Spleen (tissue), 11 donors: ENCODE results near the gene MFSD12. TPM values are rescaled to one million over a fixed set of nuclear protein-coding genes. Genes with fewer than 3 reads are reported as not detected.
A peak's percentile ranks its signal among the peaks of the same experiment; 100 is the strongest.

Experiments
- DNase-seq: peaks from one replicate; pipeline ENCODE4 v3.0.0-alpha.2; 2020
- H3K27ac ChIP-seq, 8 donors: fragments of 200-600 bp; sonication (generic) in 7 of 8; 1 replicate in 4 of 8; 2 replicates in 4 of 8; pipeline versions ENCODE4 v1.5.0 to v1.8.0; 2016 to 2021; ENCODE audit warnings: inconsistent platforms in 4 of 8, mild to moderate bottlenecking in 4 of 8, moderate library complexity in 1 of 8
- H3K27me3 ChIP-seq, 7 donors: fragments of 200-600 bp; sonication (generic) in 6 of 7; replicated peaks in 1 of 7; 1 replicate in 4 of 7; 2 replicates in 3 of 7; pipeline versions ENCODE4 v1.5.0 to v1.8.0; 2016 to 2021; ENCODE audit warnings: inconsistent platforms in 3 of 7, mild to moderate bottlenecking in 1 of 7
- H3K36me3 ChIP-seq, 6 donors: fragments of 200-600 bp; sonication (generic) in 5 of 6; 1 replicate in 4 of 6; 2 replicates in 2 of 6; pipeline versions ENCODE4 v1.5.0 to v1.8.0; 2016 to 2021; ENCODE audit warnings: inconsistent platforms in 2 of 6
- H3K4me1 ChIP-seq, 6 donors: fragments of 200-600 bp; sonication (generic) in 5 of 6; 1 replicate in 3 of 6; 2 replicates in 3 of 6; pipeline versions ENCODE4 v1.5.0 to v1.8.0; 2016 to 2021; ENCODE audit warnings: inconsistent platforms in 3 of 6
- H3K4me3 ChIP-seq, 8 donors: fragments of 200-600 bp; sonication (generic) in 7 of 8; 1 replicate in 4 of 8; 2 replicates in 4 of 8; pipeline versions ENCODE4 v1.5.0 to v1.8.0; 2016 to 2021; ENCODE audit warnings: inconsistent platforms in 4 of 8, mild to moderate bottlenecking in 4 of 8, moderate library complexity in 2 of 8
- H3K9me3 ChIP-seq, 8 donors: fragments of 200-600 bp; sonication (generic) in 7 of 8; 1 replicate in 4 of 8; 2 replicates in 4 of 8; pipeline versions ENCODE4 v1.5.0 to v1.8.0; 2016 to 2021; ENCODE audit warnings: inconsistent platforms in 4 of 8
- POLR2A ChIP-seq, 3 donors: fragments of 450-650 bp; IDR thresholded peaks; one replicate each; pipeline ENCODE4 v1.5.1; 2017; ENCODE audit warnings: antibody characterized with exemption in 3 of 3, mild to moderate bottlenecking in 1 of 3
- POLR2AphosphoS5 ChIP-seq, 3 donors: sonication (generic); formaldehyde crosslinking; IDR thresholded peaks; one replicate each; pipeline ENCODE4 v1.5.1; 2017; ENCODE audit warnings: antibody characterized with exemption in 3 of 3
- WGBS, 5 donors: extraction: QIAGEN DNeasy Blood & Tissue Kit in 3 of 5; methylation state at CpG; one replicate each; pipeline versions ENCODE4 v1.1.5 to v1.1.7; 2013 to 2018; 5-methylcytosine and 5-hydroxymethylcytosine counted together
- intact Hi-C: fragments of 100-400 bp; cut with DNase I; formaldehyde crosslinking; loops from one replicate; pipeline ENCODE4 v1.15.0; 2023; ENCODE audit warnings: low total_unique reads
- polyA plus RNA-seq, 3 donors: library from polyadenylated mRNA; stranded (reverse); fragments of 200-250 nt; gene quantifications; one replicate each; pipeline ENCODE4 v1.2.1, GENCODE V29; 2013
- total RNA-seq, 7 donors: library from RNA; depleted of rRNA in 3 of 7; stranded (reverse); fragments of >200 nt in 3 of 7; fragmentation: NEBNext Ultra II Directional in 4 of 7; extraction: Animal tissue kit (Norgen Biotek cat#: 25700) in 4 of 7; gene quantifications; one replicate each; pipeline versions ENCODE4 v1.1.0 to v1.2.1, GENCODE V29; 2016 to 2021
- TF ChIP-seq, protein P1 (sequence below), 11 experiments: fragments of 200-600 bp in 7 of 11; fragments of 450-650 bp in 4 of 11; sonication (generic) in 4 of 11; IDR thresholded peaks in 8 of 11; conservative IDR thresholded peaks in 3 of 11; 1 replicate in 7 of 11; 2 replicates in 4 of 11; pipeline versions ENCODE4 v1.4.0 to v1.8.0; 2016 to 2021; ENCODE audit warnings: antibody characterized with exemption in 11 of 11, inconsistent platforms in 4 of 11, mild to moderate bottlenecking in 1 of 11
- donor health status: healthy with polysubstance abuse.
- donor health status: DM: no; HTN: no; CAD: no; lungs with moderate emphysema.
- donor health status: DM: no; HTN: no; CAD: no.
- donor health status: Bipolar disorder and iron deficiency.
- donor health status: healthy.
- donor health status: DM: no; HTN: no; CAD: no.
- donor health status: DM: yes; HTN: yes; CAD: no.

The MFSD12 gene
- total and polyA plus RNA-seq, 10 donors: 31.0 to 131 (median 85.1) TPM

DNA sequence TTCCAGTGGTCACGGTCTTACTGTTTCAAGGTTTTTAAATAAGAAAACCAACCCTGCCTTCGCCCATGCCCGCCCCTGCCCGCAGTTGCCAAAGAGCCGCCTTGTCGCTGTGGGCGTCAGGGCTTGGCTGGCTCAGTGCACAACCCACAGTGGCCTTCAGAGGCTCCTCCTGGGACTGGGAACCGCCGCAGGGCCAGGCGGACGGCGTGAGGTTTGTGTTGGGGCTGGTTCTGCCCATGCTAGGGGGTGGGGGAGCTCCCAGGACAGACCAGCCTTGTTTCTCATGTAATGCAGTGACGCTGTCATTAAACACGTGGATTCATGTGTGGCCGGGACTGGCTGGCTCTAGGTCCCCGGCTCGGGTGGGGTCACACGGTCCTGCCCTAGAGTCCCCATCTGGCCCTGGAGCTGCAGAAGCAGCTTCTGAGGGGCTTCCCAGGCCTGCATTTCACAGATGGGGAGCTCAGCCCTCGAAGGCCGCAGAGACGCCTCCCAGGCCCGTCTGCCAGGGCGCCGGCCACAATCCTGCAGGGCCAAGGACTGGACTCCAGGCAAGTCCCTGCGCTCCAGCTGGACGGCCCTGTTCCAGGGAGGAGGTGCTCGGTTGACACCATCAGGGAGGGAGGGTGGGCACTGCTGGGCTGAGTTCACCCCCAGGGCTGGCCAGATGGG, 20.8 kb downstream of the MFSD12 start:
- no peak for DNase-seq
- peaks cover 0 to 85% (median 55%) of the 10 kb centered on the region in 6 donors for H3K36me3 ChIP-seq

DNA sequence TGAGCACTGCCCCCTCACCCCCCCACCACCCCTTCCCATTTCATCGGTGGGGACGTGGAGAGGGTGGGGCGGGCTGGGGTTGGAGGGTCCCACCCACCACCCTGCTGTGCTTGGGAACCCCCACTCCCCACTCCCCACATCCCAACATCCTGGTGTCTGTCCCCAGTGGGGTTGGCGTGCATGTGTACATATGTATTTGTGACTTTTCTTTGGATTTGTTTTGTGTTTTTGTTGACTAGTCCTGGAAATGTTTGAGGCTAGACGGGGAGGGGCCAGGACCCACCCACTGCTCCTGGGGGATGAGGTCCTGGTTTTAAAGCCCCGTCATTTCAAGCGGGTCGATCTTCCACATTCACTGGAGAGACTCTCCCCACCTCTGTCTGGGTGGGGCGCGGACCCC, 21.4 kb downstream of the MFSD12 start:
- DNase-seq: no peak
- intact Hi-C loops: no loop called here
- TF ChIP-seq, protein P1, sequence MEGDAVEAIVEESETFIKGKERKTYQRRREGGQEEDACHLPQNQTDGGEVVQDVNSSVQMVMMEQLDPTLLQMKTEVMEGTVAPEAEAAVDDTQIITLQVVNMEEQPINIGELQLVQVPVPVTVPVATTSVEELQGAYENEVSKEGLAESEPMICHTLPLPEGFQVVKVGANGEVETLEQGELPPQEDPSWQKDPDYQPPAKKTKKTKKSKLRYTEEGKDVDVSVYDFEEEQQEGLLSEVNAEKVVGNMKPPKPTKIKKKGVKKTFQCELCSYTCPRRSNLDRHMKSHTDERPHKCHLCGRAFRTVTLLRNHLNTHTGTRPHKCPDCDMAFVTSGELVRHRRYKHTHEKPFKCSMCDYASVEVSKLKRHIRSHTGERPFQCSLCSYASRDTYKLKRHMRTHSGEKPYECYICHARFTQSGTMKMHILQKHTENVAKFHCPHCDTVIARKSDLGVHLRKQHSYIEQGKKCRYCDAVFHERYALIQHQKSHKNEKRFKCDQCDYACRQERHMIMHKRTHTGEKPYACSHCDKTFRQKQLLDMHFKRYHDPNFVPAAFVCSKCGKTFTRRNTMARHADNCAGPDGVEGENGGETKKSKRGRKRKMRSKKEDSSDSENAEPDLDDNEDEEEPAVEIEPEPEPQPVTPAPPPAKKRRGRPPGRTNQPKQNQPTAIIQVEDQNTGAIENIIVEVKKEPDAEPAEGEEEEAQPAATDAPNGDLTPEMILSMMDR (IDR thresholded peaks at IDR 0.05 in 8 of 11, conservative IDR thresholded peaks at IDR 0.05 in 3 of 11): no peak
- TF ChIP-seq POLR2A (IDR thresholded peaks at IDR 0.05) (no peak), POLR2AphosphoS5 (IDR thresholded peaks at IDR 0.05) (no peak)
- Histone ChIP-seq H3K36me3 (peaks cover 0 to 90% (median 61%) of the 10 kb centered on the region in 6 donors), H3K4me3 (no peak overlapping the region), H3K4me1 (peaks cover 0 to 25% (median 12%) of the 10 kb centered on the region in 6 donors), H3K27ac (peak overlapping the region in 2 of 8 donors; percentile 37 to 54), H3K9me3 (peaks cover 0 to 5% (median 0%) of the 10 kb centered on the region in 8 donors), H3K27me3 (no peaks in the 10 kb centered on the region)
- 83 to 98% (median 91%) methylated on average over 8 to 10 of the region's 10 CpGs for WGBS, 5 donors

More for the DNA sequence above, 20.8 kb downstream of the MFSD12 start:
- TF ChIP-seq POLR2A (IDR thresholded peaks at IDR 0.05) (no peak), POLR2AphosphoS5 (IDR thresholded peaks at IDR 0.05) (peak; percentile 12 to 63 (median 44))
- TF ChIP-seq, protein P1 (IDR thresholded peaks at IDR 0.05 in 8 of 11, conservative IDR thresholded peaks at IDR 0.05 in 3 of 11): no peak
- Histone ChIP-seq H3K9me3 (peaks cover 0 to 5% (median 0%) of the 10 kb centered on the region in 8 donors), H3K4me3 (no peak overlapping the region), H3K27me3 (no peaks in the 10 kb centered on the region), H3K27ac (peak overlapping the region in 6 of 8 donors; percentile 13 to 54 (median 35)), H3K4me1 (peaks cover 0 to 25% (median 12%) of the 10 kb centered on the region in 6 donors)
- intact Hi-C loops: no loop called here
- WGBS, 5 donors: 67 to 81% (median 72%) methylated on average over 9 to 27 of the region's 27 CpGs

DNA sequence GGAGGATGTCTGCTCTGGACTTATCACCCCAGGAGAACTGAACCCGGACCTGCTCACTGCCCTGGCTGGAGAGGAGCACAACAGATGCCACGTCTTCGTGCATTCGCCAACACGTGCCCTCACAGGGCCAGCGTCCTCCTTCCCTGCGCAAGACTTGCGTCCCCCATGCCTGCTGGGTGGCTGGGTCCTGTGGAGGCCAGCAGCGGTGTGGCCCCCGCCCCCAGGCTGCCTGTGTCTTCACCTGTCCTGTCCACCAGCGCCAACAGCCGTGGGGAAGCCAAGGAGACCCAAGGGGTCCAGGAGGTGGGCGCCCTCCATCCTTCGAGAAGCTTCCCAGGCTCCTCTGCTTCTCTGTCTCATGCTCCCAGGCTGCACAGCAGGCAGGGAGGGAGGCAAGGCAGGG, 21.8 kb downstream of the MFSD12 start:
- H3K27ac ChIP-seq: no peak overlapping the region
- intact Hi-C loops: no loop called here
- TF ChIP-seq, protein P1 (IDR thresholded peaks at IDR 0.05 in 8 of 11, conservative IDR thresholded peaks at IDR 0.05 in 3 of 11): no peak
- TF ChIP-seq POLR2A (IDR thresholded peaks at IDR 0.05) (no peak), POLR2AphosphoS5 (IDR thresholded peaks at IDR 0.05) (peak in 2 of 3 donors; percentile 18 to 60)
- peaks cover 0 to 5% (median 0%) of the 10 kb centered on the region in 8 donors for H3K9me3 ChIP-seq
- DNase-seq: no peak
- H3K36me3 ChIP-seq: peaks cover 0 to 94% (median 65%) of the 10 kb centered on the region in 6 donors
- 95 to 100% (median 98%) methylated on average over 6 to 14 of the region's 14 CpGs for WGBS, 5 donors
- no peak overlapping the region for H3K4me3 ChIP-seq
- H3K4me1 ChIP-seq: peaks cover 0 to 25% (median 12%) of the 10 kb centered on the region in 6 donors
- H3K27me3 ChIP-seq: no peaks in the 10 kb centered on the region

DNA sequence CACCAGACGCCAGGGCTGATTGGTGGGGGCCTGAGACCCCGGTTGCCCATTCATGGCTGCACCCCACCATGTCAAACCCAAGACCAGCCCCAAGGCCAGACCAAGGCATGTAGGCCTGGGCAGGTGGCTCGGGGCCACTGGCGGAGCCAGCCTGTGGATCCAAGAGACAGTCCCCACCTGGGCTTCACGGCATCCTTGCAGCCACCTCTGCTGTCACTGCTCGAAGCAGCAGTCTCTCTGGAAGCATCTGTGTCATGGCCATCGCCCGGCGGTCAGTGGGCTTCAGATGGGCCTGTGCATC, 22.2 kb downstream of the MFSD12 start:
- Histone ChIP-seq H3K36me3 (peaks cover 0 to 98% (median 67%) of the 10 kb centered on the region in 6 donors), H3K4me3 (no peak overlapping the region), H3K27ac (no peak overlapping the region), H3K27me3 (no peaks in the 10 kb centered on the region), H3K4me1 (peaks cover 0 to 25% (median 12%) of the 10 kb centered on the region in 6 donors), H3K9me3 (peaks cover 0 to 5% (median 0%) of the 10 kb centered on the region in 8 donors)
- DNase-seq: no peak
- intact Hi-C loops: no loop called here
- 87 to 98% (median 94%) methylated on average over 6 to 9 of the region's 9 CpGs for WGBS, 5 donors
- peak in 1 of 3 donors; percentile 10 for TF ChIP-seq POLR2AphosphoS5 (IDR thresholded peaks at IDR 0.05)
- no peak for TF ChIP-seq POLR2A (IDR thresholded peaks at IDR 0.05)
- TF ChIP-seq, protein P1 (IDR thresholded peaks at IDR 0.05 in 8 of 11, conservative IDR thresholded peaks at IDR 0.05 in 3 of 11): no peak
